Measurements from ENCODE around the gene ADGRG7.

The ADGRG7 gene

GRCh38 chr3:100609305-100609704 is at the start of gene ADGRG7:
Gene ADGRG7 (plus strand): TSS chr3:100609601. CDS start chr3:100609857, 256 bp downstream.
- Histone ChIP-seq H3K27me3 (no peaks in the 10 kb centered on the region), H3K9ac (no peak within 1 kb of the TSS), H4K20me1 (no peaks in the 10 kb centered on the region), H3K27ac (no peak within 1 kb of the TSS), H3K4me1 (peaks cover 6% of the 10 kb centered on the region; the same call in 1 of the 2 replicates), H3K9me3 (no peaks in the 10 kb centered on the region), H3K4me3 (no peak within 1 kb of the TSS), H3K4me2 (no peak within 1 kb of the TSS), H3K36me3 (no peaks in the 10 kb centered on the region)
- no peak for TF ChIP-seq Cebpa-rat (IDR thresholded peaks at IDR 0.05)

GRCh38 chr3:100560426-100560825 is 49.0 kb upstream of the ADGRG7 start:
- TF ChIP-seq Cebpa-rat (IDR thresholded peaks at IDR 0.05) = no peak
- Histone ChIP-seq H3K36me3 (no peaks in the 10 kb centered on the region), H4K20me1 (no peaks in the 10 kb centered on the region), H3K9ac (no peak overlapping the region), H3K27ac (no peak overlapping the region), H3K9me3 (no peaks in the 10 kb centered on the region), H3K4me1 (no peaks in the 10 kb centered on the region), H3K4me3 (no peak overlapping the region), H3K27me3 (no peaks in the 10 kb centered on the region), H3K4me2 (no peak overlapping the region)

GRCh38 chr3:100561459-100562158 is 47.8 kb upstream of the ADGRG7 start:
- H3K4me3 ChIP-seq = no peak overlapping the region
- H3K9ac ChIP-seq = no peak overlapping the region
- no peaks in the 10 kb centered on the region for H3K36me3 ChIP-seq
- H3K9me3 ChIP-seq = no peaks in the 10 kb centered on the region
- TF ChIP-seq Cebpa-rat (IDR thresholded peaks at IDR 0.05) = no peak
- H4K20me1 ChIP-seq = no peaks in the 10 kb centered on the region
- no peak overlapping the region for H3K4me2 ChIP-seq
- no peak overlapping the region for H3K27ac ChIP-seq
- H3K4me1 ChIP-seq = no peaks in the 10 kb centered on the region
- H3K27me3 ChIP-seq = no peaks in the 10 kb centered on the region

GRCh38 chr3:100562224-100562857 is 47.1 kb upstream of the ADGRG7 start:
- H4K20me1 ChIP-seq = no peaks in the 10 kb centered on the region
- H3K4me1 ChIP-seq = no peaks in the 10 kb centered on the region
- H3K27ac ChIP-seq = no peak overlapping the region
- no peaks in the 10 kb centered on the region for H3K27me3 ChIP-seq
- no peak overlapping the region for H3K4me3 ChIP-seq
- no peak for TF ChIP-seq Cebpa-rat (IDR thresholded peaks at IDR 0.05)
- H3K4me2 ChIP-seq = no peak overlapping the region
- no peaks in the 10 kb centered on the region for H3K9me3 ChIP-seq
- no peaks in the 10 kb centered on the region for H3K36me3 ChIP-seq
- no peak overlapping the region for H3K9ac ChIP-seq

GRCh38 chr3:100563228-100563627 is 46.2 kb upstream of the ADGRG7 start:
- TF ChIP-seq Cebpa-rat (IDR thresholded peaks at IDR 0.05) = no peak
- no peaks in the 10 kb centered on the region for H3K36me3 ChIP-seq

GRCh38 chr3:100563652-100564211 is 45.7 kb upstream of the ADGRG7 start:
- Histone ChIP-seq H3K9ac (no peak overlapping the region), H4K20me1 (no peaks in the 10 kb centered on the region), H3K4me3 (no peak overlapping the region), H3K9me3 (no peaks in the 10 kb centered on the region), H3K27ac (no peak overlapping the region), H3K4me1 (no peaks in the 10 kb centered on the region), H3K4me2 (no peak overlapping the region), H3K36me3 (no peaks in the 10 kb centered on the region), H3K27me3 (no peaks in the 10 kb centered on the region)
- no peak for TF ChIP-seq Cebpa-rat (IDR thresholded peaks at IDR 0.05)

More at GRCh38 chr3:100563228-100563627, 46.2 kb upstream of the ADGRG7 start:
- Histone ChIP-seq H4K20me1 (no peaks in the 10 kb centered on the region), H3K9me3 (no peaks in the 10 kb centered on the region), H3K27me3 (no peaks in the 10 kb centered on the region), H3K27ac (no peak overlapping the region), H3K9ac (no peak overlapping the region), H3K4me2 (no peak overlapping the region), H3K4me1 (no peaks in the 10 kb centered on the region), H3K4me3 (no peak overlapping the region)

- Histone ChIP-seq H4K20me1 (no peaks in the 10 kb centered on the region), H3K9ac (no peak overlapping the region), H3K36me3 (no peaks in the 10 kb centered on the region), H3K4me1 (peaks cover 5% of the 10 kb centered on the region; the same call in 1 of the 2 replicates), H3K27me3 (no peaks in the 10 kb centered on the region), H3K4me2 (no peak overlapping the region), H3K9me3 (no peaks in the 10 kb centered on the region), H3K4me3 (no peak overlapping the region), H3K27ac (no peak overlapping the region)
- no peak for TF ChIP-seq Cebpa-rat (IDR thresholded peaks at IDR 0.05)
These were observed 38.6 kb upstream of the ADGRG7 start for GRCh38 chr3:100570811-100571210.

GRCh38 chr3:100574536-100574935 is 34.9 kb upstream of the ADGRG7 start:
- Histone ChIP-seq H3K4me1 (peaks cover 6% of the 10 kb centered on the region; the same call in 1 of the 2 replicates), H3K36me3 (no peaks in the 10 kb centered on the region)
- TF ChIP-seq Cebpa-rat (IDR thresholded peaks at IDR 0.05) = no peak

GRCh38 chr3:100575704-100576103 is 33.7 kb upstream of the ADGRG7 start:
- H3K27me3 ChIP-seq = no peaks in the 10 kb centered on the region
- no peaks in the 10 kb centered on the region for H3K36me3 ChIP-seq
- H4K20me1 ChIP-seq = no peaks in the 10 kb centered on the region
- H3K9ac ChIP-seq = no peak overlapping the region
- no peaks in the 10 kb centered on the region for H3K9me3 ChIP-seq
- no peak for TF ChIP-seq Cebpa-rat (IDR thresholded peaks at IDR 0.05)
- H3K4me2 ChIP-seq = no peak overlapping the region; the same call in 1 of the 2 replicates
- no peak overlapping the region for H3K4me3 ChIP-seq
- peaks cover 6% of the 10 kb centered on the region; the same call in 1 of the 2 replicates for H3K4me1 ChIP-seq
- H3K27ac ChIP-seq = no peak overlapping the region

More at GRCh38 chr3:100574536-100574935, 34.9 kb upstream of the ADGRG7 start:
- no peak overlapping the region for H3K4me3 ChIP-seq
- no peak overlapping the region for H3K4me2 ChIP-seq
- no peaks in the 10 kb centered on the region for H3K27me3 ChIP-seq
- no peaks in the 10 kb centered on the region for H3K9me3 ChIP-seq
- H4K20me1 ChIP-seq = no peaks in the 10 kb centered on the region
- no peak overlapping the region for H3K27ac ChIP-seq
- H3K9ac ChIP-seq = no peak overlapping the region

Data from BLaER1 (cell line).